Lower lobe of right lung (tissue), 2 donors: Measurements from ENCODE around the gene OTOP3. TPM values are rescaled to one million over a fixed set of nuclear protein-coding genes. Genes with fewer than 3 reads are reported as not detected.

Source experiments
- ATAC-seq, 2 donors: fragments of 200-7000 bp; cut with Tn5 transposase; one replicate each; pipeline ENCODE4 v1.9.1; 2020 to 2022; ENCODE audit warnings: mild to moderate bottlenecking in 2 of 2, moderate library complexity in 2 of 2
- DNase-seq: peaks from one replicate; pipeline ENCODE4 v3.0.0-alpha.2; 2020
- H3K27ac ChIP-seq: fragments of 200-600 bp; one replicate; pipeline ENCODE4 v1.8.0; 2022
- H3K27me3 ChIP-seq: fragments of 200-600 bp; one replicate; pipeline ENCODE4 v1.8.0; 2022; ENCODE audit warnings: low read depth
- H3K36me3 ChIP-seq: fragments of 200-600 bp; one replicate; pipeline ENCODE4 v1.8.0; 2022; ENCODE audit warnings: mild to moderate bottlenecking
- H3K4me1 ChIP-seq: fragments of 200-600 bp; one replicate; pipeline ENCODE4 v1.8.0; 2022
- H3K4me3 ChIP-seq: fragments of 200-600 bp; one replicate; pipeline ENCODE4 v1.8.0; 2022; ENCODE audit warnings: mild to moderate bottlenecking
- H3K9me3 ChIP-seq: fragments of 200-600 bp; one replicate; pipeline ENCODE4 v1.8.0; 2022
- CTCF ChIP-seq: fragments of 200-600 bp; IDR thresholded peaks from one replicate; pipeline ENCODE4 v1.8.0; 2022; ENCODE audit warnings: antibody characterized with exemption, mild to moderate bottlenecking
- intact Hi-C: fragments of 100-400 bp; cut with DNase I; formaldehyde crosslinking; loops from one replicate; pipeline ENCODE4 v1.11.0; 2022
- total RNA-seq: library from RNA; stranded (reverse); fragmentation: NEBNext Ultra II Directional; extraction: Animal tissue kit (Norgen Biotek cat#: 25700); gene quantifications from one replicate; pipeline ENCODE4 v1.2.1, GENCODE V29; 2021
- donor health status: DM: no; HTN: yes; CAD: no; lungs with severe emphysema.

OTOP3 gene
- total RNA-seq, 1 donor from 2014 or later = not detected

- Histone ChIP-seq H3K9me3 (no peaks in the 10 kb centered on the region), H3K4me3 (no peak overlapping the region), H3K36me3 (peaks cover 4% of the 10 kb centered on the region), H3K4me1 (no peaks in the 10 kb centered on the region), H3K27me3 (peaks cover 5% of the 10 kb centered on the region), H3K27ac (no peak overlapping the region)
- TF ChIP-seq CTCF = no peak
- DNase-seq = no peak
- ATAC-seq = no peak
- intact Hi-C loops = no loop called here
Observed at GRCh38 chr17:74952431-74953133, 16.9 kb downstream of the OTOP3 start.

DNA sequence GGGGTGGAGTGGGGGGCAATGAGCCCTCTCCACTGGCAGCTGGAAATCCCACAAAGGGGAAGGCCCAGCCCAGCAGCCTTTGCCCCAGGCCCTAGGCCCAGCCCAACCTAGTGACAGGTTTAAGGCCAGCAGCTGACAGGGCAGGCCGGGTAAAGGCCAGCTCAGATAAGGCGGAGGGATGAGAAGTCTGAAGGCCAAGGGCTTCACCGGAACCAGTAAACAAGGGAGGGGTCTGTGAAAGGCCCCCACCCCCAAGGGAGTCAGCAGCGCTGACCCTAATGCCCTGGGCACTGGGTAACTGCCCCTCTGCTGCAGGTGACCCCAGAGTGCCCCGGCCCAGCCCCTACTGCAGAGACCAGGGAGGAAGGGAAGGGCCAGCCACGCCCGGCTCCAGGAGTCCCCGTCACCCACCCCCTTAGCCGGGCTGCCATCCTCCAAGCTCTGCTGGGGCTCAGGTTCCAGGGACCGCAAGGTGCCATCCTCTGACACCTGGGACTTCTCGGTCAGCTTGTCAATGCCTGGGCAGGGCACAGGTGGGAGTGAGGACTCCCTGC, 17.5 kb downstream of the OTOP3 start:
- no peak for ATAC-seq
- peaks cover 4% of the 10 kb centered on the region for H3K36me3 ChIP-seq
- DNase-seq = no peak

GRCh38 chr17:74954115-74954514, 18.4 kb downstream of the OTOP3 start:
- Histone ChIP-seq H3K9me3 (no peaks in the 10 kb centered on the region), H3K4me3 (no peak overlapping the region), H3K4me1 (no peaks in the 10 kb centered on the region), H3K27ac (no peak overlapping the region), H3K36me3 (peaks cover 4% of the 10 kb centered on the region), H3K27me3 (peaks cover 5% of the 10 kb centered on the region)
- DNase-seq (no peak), ATAC-seq (no peak)
- TF ChIP-seq CTCF = no peak
- intact Hi-C loops = no loop called here

More for the DNA sequence above, 17.5 kb downstream of the OTOP3 start:
- no peaks in the 10 kb centered on the region for H3K9me3 ChIP-seq
- peaks cover 5% of the 10 kb centered on the region for H3K27me3 ChIP-seq
- no peaks in the 10 kb centered on the region for H3K4me1 ChIP-seq
- intact Hi-C loops = no loop called here
- no peak overlapping the region for H3K4me3 ChIP-seq
- H3K27ac ChIP-seq = no peak overlapping the region
- no peak for TF ChIP-seq CTCF

DNA sequence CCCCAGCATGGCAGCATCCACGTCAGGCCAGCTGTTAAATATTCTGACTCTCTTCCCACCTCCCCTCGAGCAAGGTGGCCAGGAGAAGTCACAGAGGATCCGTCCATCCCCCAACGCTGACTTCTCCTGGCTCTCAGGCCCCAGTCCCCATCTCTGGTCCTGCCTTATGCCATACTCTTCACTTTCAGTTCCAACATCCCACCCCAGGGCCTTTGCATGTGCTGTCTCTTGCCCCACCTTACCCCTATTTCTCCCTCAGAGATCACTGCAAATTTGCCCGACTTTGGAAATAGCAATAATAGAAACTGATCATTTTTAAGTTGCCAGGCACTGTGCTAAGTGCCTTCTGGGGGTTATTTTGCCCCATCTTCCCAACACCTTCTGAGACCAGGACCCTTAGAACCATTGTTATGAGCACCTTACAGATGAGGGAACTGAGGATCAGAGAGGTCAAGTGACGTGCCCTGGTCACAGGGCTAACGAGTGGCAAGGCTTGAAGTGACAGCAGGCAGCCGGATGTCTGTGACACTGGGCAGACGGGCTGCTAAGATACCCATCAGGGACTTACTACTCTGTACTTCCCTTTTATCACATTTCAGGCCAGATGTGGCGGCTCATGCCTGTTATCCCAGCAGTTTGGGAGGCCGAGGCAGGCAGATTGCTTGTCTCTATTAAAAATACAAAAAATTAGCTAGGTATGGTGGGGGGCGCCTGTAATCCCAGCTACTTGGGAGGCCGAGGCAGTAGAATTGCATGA, 19.1 kb downstream of the OTOP3 start:
- intact Hi-C loops = no loop called here
- ATAC-seq (no peak), DNase-seq (no peak)
- Histone ChIP-seq H3K4me3 (no peak overlapping the region), H3K27ac (no peak overlapping the region), H3K36me3 (peaks cover 4% of the 10 kb centered on the region), H3K9me3 (no peaks in the 10 kb centered on the region), H3K4me1 (no peaks in the 10 kb centered on the region), H3K27me3 (peaks cover 5% of the 10 kb centered on the region)
- no peak for TF ChIP-seq CTCF

GRCh38 chr17:74956093-74956492, 20.4 kb downstream of the OTOP3 start:
- ATAC-seq (no peak), DNase-seq (no peak)
- TF ChIP-seq CTCF = no peak
- intact Hi-C loops = no loop called here
- H3K36me3 ChIP-seq = peaks cover 8% of the 10 kb centered on the region
- H3K9me3 ChIP-seq = no peaks in the 10 kb centered on the region
- peaks cover 5% of the 10 kb centered on the region for H3K27me3 ChIP-seq
- no peak overlapping the region for H3K4me3 ChIP-seq
- no peak overlapping the region for H3K27ac ChIP-seq
- H3K4me1 ChIP-seq = peaks cover 7% of the 10 kb centered on the region
